GM23248 (cell line): ENCODE results near the gene SLC25A26.

ENCODE experiments used
- EZH2 ChIP-seq: fragments of 200-600 bp; sonication (generic); IDR thresholded peaks from 2 replicates; pipeline ENCODE4 v1.6.1; 2018; ENCODE audit warnings: antibody characterized with exemption, mild to moderate bottlenecking; ENCODE audit not compliant: insufficient read depth, poor library complexity, severe bottlenecking
- EZH2phosphoT487 ChIP-seq: fragments of 200-600 bp; sonication (generic); IDR thresholded peaks from 2 replicates; pipeline ENCODE4 v1.6.1; 2018; ENCODE audit warnings: antibody characterized with exemption, moderate library complexity, mild to moderate bottlenecking, low read depth; ENCODE audit not compliant: insufficient read depth

DNA sequence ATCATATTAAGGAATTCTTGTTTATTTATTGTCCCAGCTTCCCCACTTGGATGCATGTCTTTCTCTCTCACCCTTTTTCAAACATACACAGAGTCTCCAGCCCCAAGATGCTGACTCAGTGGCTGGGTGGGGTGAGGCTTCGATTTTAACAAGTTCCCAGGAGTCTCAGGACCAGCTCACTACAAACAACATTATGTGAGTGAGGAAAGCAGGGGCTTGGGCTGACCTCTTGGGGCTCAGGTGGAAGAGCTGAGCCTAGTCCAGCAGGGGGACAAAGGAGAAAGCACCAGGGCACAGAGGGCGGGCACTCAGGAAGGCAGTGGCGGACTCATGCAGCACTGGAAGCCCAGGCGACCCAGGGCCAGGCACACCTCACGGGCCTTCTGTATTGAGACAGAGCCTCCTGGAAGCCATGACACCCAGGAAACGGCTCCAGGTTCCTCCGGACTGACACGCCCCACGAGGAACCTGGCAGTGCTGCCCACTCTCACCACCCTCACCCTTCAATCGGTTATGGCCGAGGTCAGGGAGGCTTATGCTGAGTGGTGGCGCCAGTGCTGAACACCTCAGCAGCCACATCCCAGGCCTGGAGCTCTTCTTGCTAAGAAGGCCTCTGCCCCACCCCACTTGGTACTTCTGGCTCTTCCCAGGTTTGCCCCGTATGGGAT lies 182.7 kb downstream of the SLC25A26 start:
- no peak for TF ChIP-seq EZH2phosphoT487
- TF ChIP-seq EZH2 = no peak
